ENCODE measurements around the gene EFNA1.

Gene EFNA1

GRCh38 chr1:155110381-155110780 is 17.3 kb upstream of the EFNA1 start:
- Histone ChIP-seq H3K4me3 (ENCODE audit: low read depth, low read length) (no peak overlapping the region), H3K9me3 (ENCODE audit: control insufficient read depth, insufficient read depth, low read depth, low read length) (no peaks in the 10 kb centered on the region), H3K36me3 (ENCODE audit: control insufficient read depth in 2 of 2, insufficient read depth in 1 of 2, low read length in 2 of 2) (no peaks in the 10 kb centered on the region), H3K27ac (ENCODE audit: extremely low read depth, low read depth, low read length) (no peak overlapping the region), H3K4me1 (ENCODE audit: control insufficient read depth, insufficient read depth, low read length) (no peaks in the 10 kb centered on the region)
- TF ChIP-seq ZNF768 (tag by site-specific recombination; IDR thresholded peaks at IDR 0.05) (no peak), ZNF701 (tag by site-specific recombination; IDR thresholded peaks at IDR 0.05) (no peak), ZNF23 (tag by site-specific recombination; IDR thresholded peaks at IDR 0.05; ENCODE audit: borderline replicate concordance) (no peak), GFI1B (tag by site-specific recombination; IDR thresholded peaks at IDR 0.05) (no peak)
- CTCF ChIA-PET = interaction anchor here (0.6 to 0.8 kb wide), 3 partner anchors 19 to 1449 kb away, joined by 3 read pairs; no protein-coding TSS in a partner anchor
- POLR2A ChIA-PET = no interaction called here

GRCh38 chr1:155110826-155111225 is 16.9 kb upstream of the EFNA1 start:
- Histone ChIP-seq H3K27ac (ENCODE audit: extremely low read depth, low read depth, low read length) (no peak overlapping the region), H3K9me3 (ENCODE audit: control insufficient read depth, insufficient read depth, low read depth, low read length) (no peaks in the 10 kb centered on the region), H3K4me3 (ENCODE audit: low read depth, low read length) (no peak overlapping the region), H3K36me3 (ENCODE audit: control insufficient read depth in 2 of 2, insufficient read depth in 1 of 2, low read length in 2 of 2) (no peaks in the 10 kb centered on the region), H3K4me1 (ENCODE audit: control insufficient read depth, insufficient read depth, low read length) (no peaks in the 10 kb centered on the region)
- ChIA-PET POLR2A (no interaction called here), CTCF (interaction anchor here (0.6 to 0.8 kb wide), 3 partner anchors 19 to 1448 kb away, joined by 3 read pairs; no protein-coding TSS in a partner anchor)
- no peak for TF ChIP-seq ZNF529 (tag by site-specific recombination; IDR thresholded peaks at IDR 0.05; ENCODE audit: insufficient replicate concordance)
- TF ChIP-seq ZNF133 (tag by site-specific recombination; IDR thresholded peaks at IDR 0.05) = no peak
- no peak for TF ChIP-seq ZBTB6 (tag by site-specific recombination; IDR thresholded peaks at IDR 0.05)
- no peak for TF ChIP-seq ZNF544 (tag by site-specific recombination; IDR thresholded peaks at IDR 0.05)
- no peak for TF ChIP-seq ZNF692 (tag by site-specific recombination; IDR thresholded peaks at IDR 0.05)
- no peak for TF ChIP-seq ZNF623 (tag by site-specific recombination; IDR thresholded peaks at IDR 0.05)
- no peak for TF ChIP-seq ZNF350 (tag by site-specific recombination; IDR thresholded peaks at IDR 0.05)
- TF ChIP-seq ZIC2 (tag by site-specific recombination; IDR thresholded peaks at IDR 0.05) = no peak
- no peak for TF ChIP-seq TSHZ1 (tag by site-specific recombination; IDR thresholded peaks at IDR 0.05; ENCODE audit: borderline replicate concordance)
- TF ChIP-seq ZNF670 (tag by site-specific recombination; IDR thresholded peaks at IDR 0.05; ENCODE audit: low read depth) = no peak
- TF ChIP-seq ZFHX2 (tag by site-specific recombination; conservative IDR thresholded peaks at IDR 0.05) = no peak
- no peak for TF ChIP-seq PBX3 (CRISPR knock-in tag; IDR thresholded peaks at IDR 0.05)
- no peak for TF ChIP-seq ZNF792 (tag by site-specific recombination; IDR thresholded peaks at IDR 0.05)
- no peak for TF ChIP-seq ZNF48 (tag by site-specific recombination; IDR thresholded peaks at IDR 0.05)

All from HEK293 (cell line).